Thoracic aorta (tissue), 2 donors: ENCODE measurements around the gene IQCM. TPM values are rescaled to one million over a fixed set of nuclear protein-coding genes. Genes with fewer than 3 reads are reported as not detected.

Experiments used
- ATAC-seq: fragments of 150-250 bp; one replicate; pipeline ENCODE4 v1.8.0; 2017; ENCODE audit warnings: low read depth; ENCODE audit not compliant: insufficient number of reproducible peaks, low FRiP score
- DNase-seq: peaks from one replicate; pipeline ENCODE4 v3.0.0-alpha.2; 2020; ENCODE audit warnings: low spot score
- H3K27ac ChIP-seq, 2 donors: fragments of 200-600 bp; sonication (generic); 1 replicate in 1 of 2; 2 replicates in 1 of 2; pipeline ENCODE4 v1.5.1; 2016; ENCODE audit warnings: mild to moderate bottlenecking in 2 of 2, moderate library complexity in 2 of 2
- H3K27me3 ChIP-seq: fragments of 200-600 bp; sonication (generic); replicated peaks from 2 replicates; pipeline ENCODE4 v1.6.0; 2016; ENCODE audit warnings: mild to moderate bottlenecking; ENCODE audit not compliant: insufficient read depth
- H3K36me3 ChIP-seq: fragments of 200-600 bp; sonication (generic); one replicate; pipeline ENCODE4 v1.5.1; 2016
- H3K4me1 ChIP-seq, 2 donors: fragments of 200-600 bp; sonication (generic); 1 replicate in 1 of 2; 2 replicates in 1 of 2; pipeline versions ENCODE4 v1.5.1 to v1.6.0; 2016; ENCODE audit warnings: low read depth in 2 of 2, mild to moderate bottlenecking in 1 of 2; ENCODE audit not compliant: control insufficient read depth in 1 of 2
- H3K4me3 ChIP-seq: fragments of 200-600 bp; sonication (generic); 2 replicates; pipeline ENCODE4 v1.5.1; 2016; ENCODE audit warnings: mild to moderate bottlenecking
- H3K9me3 ChIP-seq: fragments of 200-600 bp; sonication (generic); 2 replicates; pipeline ENCODE4 v1.5.1; 2016
- total RNA-seq, 2 donors: library from RNA; depleted of rRNA; stranded (reverse); fragments of >200 nt; gene quantifications; one replicate each; pipeline versions ENCODE4 v1.1.0 to v1.2.3, GENCODE V29; 2016
- TF ChIP-seq, protein P1 (sequence below): fragments of 200-600 bp; sonication (generic); IDR thresholded peaks from one replicate; pipeline ENCODE4 v1.5.1; 2019; ENCODE audit warnings: antibody characterized with exemption

IQCM gene
- total RNA-seq, 2 donors from 2014 or later: not detected

GRCh38 chr4:149702414-149703293 is 113.0 kb downstream of the IQCM start:
- Histone ChIP-seq H3K27me3 (no peaks in the 10 kb centered on the region), H3K27ac (no peak overlapping the region), H3K4me1 (peaks cover 3 to 8% of the 10 kb centered on the region in 2 donors), H3K9me3 (no peaks in the 10 kb centered on the region), H3K4me3 (no peak overlapping the region), H3K36me3 (no peaks in the 10 kb centered on the region)
- DNase-seq (no peak), ATAC-seq (no peak)
- TF ChIP-seq, protein P1, sequence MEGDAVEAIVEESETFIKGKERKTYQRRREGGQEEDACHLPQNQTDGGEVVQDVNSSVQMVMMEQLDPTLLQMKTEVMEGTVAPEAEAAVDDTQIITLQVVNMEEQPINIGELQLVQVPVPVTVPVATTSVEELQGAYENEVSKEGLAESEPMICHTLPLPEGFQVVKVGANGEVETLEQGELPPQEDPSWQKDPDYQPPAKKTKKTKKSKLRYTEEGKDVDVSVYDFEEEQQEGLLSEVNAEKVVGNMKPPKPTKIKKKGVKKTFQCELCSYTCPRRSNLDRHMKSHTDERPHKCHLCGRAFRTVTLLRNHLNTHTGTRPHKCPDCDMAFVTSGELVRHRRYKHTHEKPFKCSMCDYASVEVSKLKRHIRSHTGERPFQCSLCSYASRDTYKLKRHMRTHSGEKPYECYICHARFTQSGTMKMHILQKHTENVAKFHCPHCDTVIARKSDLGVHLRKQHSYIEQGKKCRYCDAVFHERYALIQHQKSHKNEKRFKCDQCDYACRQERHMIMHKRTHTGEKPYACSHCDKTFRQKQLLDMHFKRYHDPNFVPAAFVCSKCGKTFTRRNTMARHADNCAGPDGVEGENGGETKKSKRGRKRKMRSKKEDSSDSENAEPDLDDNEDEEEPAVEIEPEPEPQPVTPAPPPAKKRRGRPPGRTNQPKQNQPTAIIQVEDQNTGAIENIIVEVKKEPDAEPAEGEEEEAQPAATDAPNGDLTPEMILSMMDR: no peak

GRCh38 chr4:149701435-149702156 is 114.0 kb downstream of the IQCM start:
- peaks cover 0 to 1% of the 10 kb centered on the region in 2 donors for H3K4me1 ChIP-seq
- no peaks in the 10 kb centered on the region for H3K9me3 ChIP-seq
- TF ChIP-seq, protein P1: no peak
- H3K36me3 ChIP-seq: no peaks in the 10 kb centered on the region
- no peak for DNase-seq
- no peak overlapping the region for H3K4me3 ChIP-seq
- H3K27me3 ChIP-seq: no peaks in the 10 kb centered on the region
- H3K27ac ChIP-seq: no peak overlapping the region
- no peak for ATAC-seq

- TF ChIP-seq, protein P1: no peak
Observed at GRCh38 chr4:149700272-149700671, 115.4 kb downstream of the IQCM start.

DNA sequence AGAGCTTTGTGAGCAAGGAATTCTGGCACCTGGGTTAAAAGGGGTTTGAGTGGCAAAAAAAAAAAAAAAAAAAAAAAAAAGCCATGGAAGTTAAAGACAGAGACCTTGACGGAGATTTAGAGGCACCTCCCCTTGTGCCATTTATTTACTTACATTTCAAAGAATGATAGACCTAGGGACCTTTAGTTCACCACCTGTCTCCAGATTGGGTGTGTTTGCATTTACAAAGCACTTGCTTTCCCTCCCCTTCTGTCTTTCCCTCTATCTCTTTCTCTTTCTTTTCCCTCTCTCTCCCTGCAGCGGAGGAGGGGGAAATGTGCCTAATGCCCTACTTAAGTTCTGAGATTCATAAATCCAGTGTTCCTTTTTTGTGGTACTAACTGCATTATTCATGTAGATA is 116.0 kb downstream of the IQCM start:
- Histone ChIP-seq H3K9me3 (no peaks in the 10 kb centered on the region), H3K36me3 (no peaks in the 10 kb centered on the region), H3K4me3 (no peak overlapping the region), H3K4me1 (no peaks in the 10 kb centered on the region), H3K27me3 (no peaks in the 10 kb centered on the region), H3K27ac (no peak overlapping the region)
- DNase-seq (no peak), ATAC-seq (no peak)
- TF ChIP-seq, protein P1: no peak

More at GRCh38 chr4:149700272-149700671, 115.4 kb downstream of the IQCM start:
- H3K4me1 ChIP-seq: no peaks in the 10 kb centered on the region
- H3K4me3 ChIP-seq: no peak overlapping the region
- H3K36me3 ChIP-seq: no peaks in the 10 kb centered on the region
- no peak overlapping the region for H3K27ac ChIP-seq
- no peak for ATAC-seq
- H3K27me3 ChIP-seq: no peaks in the 10 kb centered on the region
- DNase-seq: no peak
- H3K9me3 ChIP-seq: no peaks in the 10 kb centered on the region

- TF ChIP-seq, protein P1: no peak
- no peak for ATAC-seq
- H3K4me3 ChIP-seq: no peak overlapping the region
- DNase-seq: no peak
- no peaks in the 10 kb centered on the region for H3K36me3 ChIP-seq
- H3K9me3 ChIP-seq: no peaks in the 10 kb centered on the region
- H3K27ac ChIP-seq: no peak overlapping the region
- H3K4me1 ChIP-seq: no peaks in the 10 kb centered on the region
- H3K27me3 ChIP-seq: no peaks in the 10 kb centered on the region
Observed at GRCh38 chr4:149690726-149691125, 124.9 kb downstream of the IQCM start.
